ENCODE results near the gene THOC6. TPM values are rescaled to one million over a fixed set of nuclear protein-coding genes. Genes with fewer than 3 reads are reported as not detected.

Gene THOC6
- total and polyA plus RNA-seq, 9 of the 15 experiments (the other 6 are each of a cell fraction or from before 2014, with no cell fraction given) = 2.5 to 65.4 (median 42.3) TPM

GRCh38 chr16:3065069-3065741, 41.4 kb downstream of the THOC6 start, which contains the start of gene IL32:
IL32 (plus strand) TSS chr16:3065640; CDS start chr16:3065812, 172 bp downstream.
- Histone ChIP-seq H3K27ac (ENCODE audit: extremely low read depth, low read depth, low read length) (no peak within 1 kb of the TSS), H3K9me1 (ENCODE audit: control insufficient read depth, insufficient read depth, low read length) (no peaks in the 10 kb centered on the region), H3K9me3 (replicated peaks; ENCODE audit: control insufficient read depth, insufficient read depth, low read depth, low read length) (no peaks in the 10 kb centered on the region), H2AFZ (ENCODE audit: low read depth, low read length) (peak within 1 kb of the TSS; percentile 67; the same call in 1 of the 2 replicates), H3K36me3 (ENCODE audit: control insufficient read depth, insufficient read depth, low read length) (no peaks in the 10 kb centered on the region), H3K9ac (ENCODE audit: insufficient read depth in 1 of 2, low read depth in 2 of 2, low read length in 2 of 2) (peak within 1 kb of the TSS in 1 of 2 experiments; percentile 24; a peak in 2 of 4 replicates), H3K4me1 (replicated peaks in 1 of 2; ENCODE audit: control insufficient read depth in 2 of 2, insufficient read depth in 2 of 2, low read length in 2 of 2) (peaks cover 8 to 35% of the 10 kb centered on the region in 2 experiments; a peak in 4 of 5 replicates), H3K27me3 (ENCODE audit: control insufficient read depth in 2 of 2, insufficient read depth in 2 of 2, low read length in 2 of 2) (no peaks in the 10 kb centered on the region), H3K79me2 (ENCODE audit: control insufficient read depth, insufficient read depth, low read length) (no peaks in the 10 kb centered on the region), H3K4me2 (ENCODE audit: insufficient read depth, low read length) (no peak within 1 kb of the TSS), H4K20me1 (replicated peaks; ENCODE audit: control insufficient read depth, insufficient read depth, low read length) (no peaks in the 10 kb centered on the region), H3K4me3 (no peak within 1 kb of the TSS)
- CTCF ChIA-PET (ENCODE audit: low intra/inter-chr PET ratio) = no interaction called here
- BruUV-seq (replicated peaks) = no TSS peak
- peak in 1 of 4 experiments; percentile 25 for DNase-seq (ENCODE audit: extremely low read depth in 1 of 4, low spot score in 3 of 4)
- ATAC-seq = 0 out of 3 replicates have a peak, but pooled peaks have one; percentile 11
- FAIRE-seq = no peak
- POLR2A ChIA-PET = interaction anchor here (1.1 to 1.3 kb wide), 2 partner anchors 63 to 64 kb away, joined by 3 to 5 read pairs; no protein-coding TSS in a partner anchor
- in situ Hi-C loops (cut with MboI) (no loop called here), intact Hi-C loops (cut with micrococcal nuclease) (no loop called here)
- 53% methylated on average over 13 of the region's 13 CpGs for WGBS (ENCODE audit: insufficient coverage, low coverage, missing lambda C conversion rate)
- TF ChIP-seq POLR2H (tag; IDR thresholded peaks at IDR 0.05; ENCODE audit: low read depth) (no peak), ZNF274 (IDR thresholded peaks at IDR 0.05; ENCODE audit: borderline replicate concordance, low read depth, low read length) (no peak), TFAM (CRISPR knock-in tag; conservative IDR thresholded peaks at IDR 0.05) (no peak), ZNF740 (CRISPR knock-in tag; IDR thresholded peaks at IDR 0.05) (0 out of 2 replicates have a peak, but pooled peaks have one; percentile 15), ZNF740 (tag; IDR thresholded peaks at IDR 0.05) (no peak), TFAP4 (CRISPR knock-in tag; IDR thresholded peaks at IDR 0.05; ENCODE audit: borderline replicate concordance) (peak; percentile 26; the same call in 1 of the 2 replicates), L3MBTL2 (IDR thresholded peaks at IDR 0.05) (0 out of 2 replicates have a peak, but pooled peaks have one; percentile 26), ATF7 (IDR thresholded peaks at IDR 0.05) (peak; percentile 82; the same call in 1 of the 2 replicates), HIVEP1 (CRISPR knock-in tag; IDR thresholded peaks at IDR 0.05) (no peak), ZNF668 (CRISPR knock-in tag; IDR thresholded peaks at IDR 0.05) (no peak), ZNF263 (CRISPR knock-in tag; IDR thresholded peaks at IDR 0.05; ENCODE audit: borderline replicate concordance) (peak; percentile 47), VEZF1 (CRISPR knock-in tag; IDR thresholded peaks at IDR 0.05) (peak; percentile 16; the same call in 1 of the 2 replicates), ATF3 (IDR thresholded peaks at IDR 0.05) (peak; percentile 74), ATF3 (CRISPR knock-in tag; conservative IDR thresholded peaks at IDR 0.05) (no peak), POLR3A (IDR thresholded peaks at IDR 0.05; ENCODE audit: borderline replicate concordance, extremely low read depth, insufficient read depth, insufficient read length) (no peak)

Data from K562 (cell line).